K562 (cell line): ENCODE results near the gene DNPEP. TPM values are rescaled to one million over a fixed set of nuclear protein-coding genes. Genes with fewer than 3 reads are reported as not detected.

Experiments used
- ATAC-seq: fragments of 200-7000 bp; cut with Tn5 transposase; 3 replicates; pipeline ENCODE4 v1.9.1; 2020; ENCODE audit warnings: moderate library complexity
- BruUV-seq: library from RNA; stranded (reverse); fragments of 400-500 nt; replicated peaks from 2 replicates; lab custom pipeline; 2021; lab: Mats Ljungman, UMichigan
- CTCF ChIA-PET: fragments of 300-600 bp; formaldehyde crosslinking; extraction: SDS; loops from one replicate; lab custom pipeline; 2021; ENCODE audit warnings: low intra/inter-chr PET ratio; lab: Yijun Ruan, JAX
- POLR2A ChIA-PET: fragments of 300-600, 350-650 bp; sonication (Branson Sonifier 250); formaldehyde crosslinking; extraction: SDS; loops from one replicate; lab custom pipeline; 2021; ENCODE audit warnings: antibody characterized with exemption, inconsistent platforms; lab: Yijun Ruan, JAX
- DNase-seq, 4 experiments: peaks; one replicate each; pipeline versions ENCODE4 v3.0.0 to v3.0.0-alpha.2; 2011 to 2018; ENCODE audit warnings: low spot score in 3 of 4, mixed read lengths in 3 of 4; ENCODE audit errors: extremely low read depth in 1 of 4
- FAIRE-seq: peaks from 2 replicates; lab custom pipeline; 2011; peaks lifted over from hg19 to GRCh38; lab: Jason Lieb, UNC
- H2AFZ ChIP-seq: 2 replicates; pipeline ENCODE4 v1.6.0; 2011; ENCODE audit warnings: low read depth, low read length, control low read depth, inconsistent platforms
- H3K27ac ChIP-seq: fragments of 200-600 bp; 3 replicates; pipeline ENCODE4 v1.8.0; 2011; ENCODE audit warnings: low read depth, mild to moderate bottlenecking, control low read depth, inconsistent platforms, low read length, moderate library complexity, mixed read lengths; ENCODE audit errors: extremely low read depth
- H3K27me3 ChIP-seq, 2 experiments: fragments of 300-600 bp in 1 of 2; 2 replicates in 1 of 2; 3 replicates in 1 of 2; pipeline versions ENCODE4 v1.6.0 to v1.8.0; 2011; ENCODE audit warnings: inconsistent platforms in 2 of 2, low read length in 2 of 2, mild to moderate bottlenecking in 1 of 2, mixed read lengths in 1 of 2, moderate library complexity in 1 of 2; ENCODE audit not compliant: control insufficient read depth in 2 of 2, insufficient read depth in 2 of 2
- H3K36me3 ChIP-seq: fragments of 300-600 bp; 3 replicates; pipeline ENCODE4 v1.8.0; 2011; ENCODE audit warnings: mild to moderate bottlenecking, low read length, inconsistent platforms; ENCODE audit not compliant: control insufficient read depth, insufficient read depth
- H3K4me1 ChIP-seq, 2 experiments: fragments of 200-600 bp in 1 of 2; replicated peaks in 1 of 2; 2 replicates in 1 of 2; 3 replicates in 1 of 2; pipeline versions ENCODE4 v1.5.1 to v1.8.0; 2011; ENCODE audit warnings: inconsistent platforms in 2 of 2, low read length in 2 of 2, mild to moderate bottlenecking in 1 of 2, mixed read lengths in 1 of 2, moderate library complexity in 1 of 2; ENCODE audit not compliant: control insufficient read depth in 2 of 2, insufficient read depth in 2 of 2
- H3K4me2 ChIP-seq: 2 replicates; pipeline ENCODE4 v1.6.1; 2011; ENCODE audit warnings: low read length, control low read depth, inconsistent platforms, mixed read lengths; ENCODE audit not compliant: insufficient read depth
- H3K4me3 ChIP-seq: fragments of 200-600 bp; sonication (generic), shearing (Covaris generic); 2 replicates; pipeline ENCODE4 v1.5.1; 2016; ENCODE audit warnings: control low read depth, inconsistent platforms
- H3K79me2 ChIP-seq: fragments of 200-600 bp; 3 replicates; pipeline ENCODE4 v1.8.0; 2011; ENCODE audit warnings: low read length, inconsistent platforms; ENCODE audit not compliant: control insufficient read depth, insufficient read depth
- H3K9ac ChIP-seq, 2 experiments: 2 replicates each; pipeline versions ENCODE4 v1.6.0 to v1.6.1; 2011; ENCODE audit warnings: low read depth in 2 of 2, low read length in 2 of 2, control low read depth in 1 of 2, inconsistent platforms in 1 of 2, mild to moderate bottlenecking in 1 of 2, mixed read lengths in 1 of 2; ENCODE audit not compliant: insufficient read depth in 1 of 2
- H3K9me1 ChIP-seq: one replicate; pipeline ENCODE4 v1.6.0; 2011; ENCODE audit warnings: inconsistent platforms, mild to moderate bottlenecking, low read length, moderate library complexity; ENCODE audit not compliant: control insufficient read depth, insufficient read depth
- H3K9me3 ChIP-seq: replicated peaks from 2 replicates; pipeline ENCODE4 v1.5.1; 2011; ENCODE audit warnings: low read depth, low read length, inconsistent platforms; ENCODE audit not compliant: control insufficient read depth, insufficient read depth
- H4K20me1 ChIP-seq: replicated peaks from 2 replicates; pipeline ENCODE4 v1.6.1; 2011; ENCODE audit warnings: low read length, inconsistent platforms, mixed read lengths; ENCODE audit not compliant: control insufficient read depth, insufficient read depth
- ELF4 ChIP-seq: fragments of 450-650 bp; formaldehyde crosslinking; IDR thresholded peaks from 2 replicates; pipeline ENCODE4 v1.4.0; 2022; ENCODE audit warnings: missing genetic modification characterization
- MTA1 ChIP-seq: fragments of 450-650 bp; IDR thresholded peaks from 2 replicates; pipeline ENCODE4 v1.6.1; 2017; ENCODE audit warnings: borderline replicate concordance
- MYNN ChIP-seq, 2 experiments: sonication (generic); formaldehyde crosslinking in 1 of 2; IDR thresholded peaks; 2 replicates each; pipeline versions ENCODE4 v1.5.0 to v1.6.1; 2016 to 2020; ENCODE audit warnings: antibody characterized with exemption in 1 of 2, missing genetic modification reagents in 1 of 2
- POLR2H ChIP-seq: IDR thresholded peaks from 2 replicates; pipeline ENCODE4 v1.6.1; 2016; ENCODE audit warnings: missing genetic modification characterization, low read depth, mild to moderate bottlenecking, control low read depth, missing compliant biosample characterization, moderate library complexity
- PRMT5 ChIP-seq: sonication (generic); formaldehyde crosslinking; IDR thresholded peaks from 2 replicates; pipeline ENCODE4 v1.5.0; 2020; ENCODE audit warnings: missing genetic modification reagents
- RUNX1 ChIP-seq: sonication (generic); IDR thresholded peaks from 2 replicates; pipeline ENCODE4 v1.6.1; 2016; ENCODE audit warnings: antibody characterized with exemption, low read depth
- SPI1 ChIP-seq: IDR thresholded peaks from 2 replicates; pipeline ENCODE4 v1.6.1; 2011; ENCODE audit warnings: low read depth, low read length, control low read depth, borderline replicate concordance
- ZBTB8A ChIP-seq: fragments of 450-650 bp; IDR thresholded peaks from 2 replicates; pipeline ENCODE4 v1.6.1; 2018; ENCODE audit warnings: mild to moderate bottlenecking, moderate library complexity; ENCODE audit not compliant: partially characterized antibody
- ZNF212 ChIP-seq: fragments of 450-650 bp; formaldehyde crosslinking; IDR thresholded peaks from 2 replicates; pipeline ENCODE4 v1.4.0; 2020; ENCODE audit warnings: mild to moderate bottlenecking
- whole genome bisulfite sequencing: fragments of 100-300 bp; shearing (Covaris generic); methylation state at CpG from one replicate; pipeline ENCODE4 v1.1.6; 2016; ENCODE audit warnings: low coverage, mixed read lengths; ENCODE audit not compliant: insufficient coverage; ENCODE audit errors: missing lambda C conversion rate; 5-methylcytosine and 5-hydroxymethylcytosine counted together
- in situ Hi-C: fragments of 300-500 bp; cut with MboI; formaldehyde crosslinking; loops from 4 replicates; pipeline ENCODE4 v1.15.0; 2018; ENCODE audit warnings: inconsistent platforms, mixed read lengths
- intact Hi-C: fragments of 100-400 bp; cut with micrococcal nuclease; formaldehyde crosslinking; loops from 2 replicates; pipeline ENCODE4 v1.14.2; 2022
- polyA plus RNA-seq, 8 experiments: library from polyadenylated mRNA; depleted of rRNA in 4 of 8; stranded (reverse) in 5 of 8; unstranded in 3 of 8; fragments of >200 nt; fragmentation: Nextera tagmentation in 2 of 8; fragmentation: Illumina TruSeq in 1 of 8; extraction: Ambion mirVana in 2 of 8; extraction: Trizol in 1 of 8; gene quantifications; 2 replicates each; pipeline versions ENCODE4 v1.2.1 to v1.2.3, GENCODE V29; 2011 to 2014; ENCODE audit warnings: inconsistent platforms in 1 of 8, missing spikeins in 1 of 8
- total RNA-seq, 7 experiments: library from RNA; depleted of rRNA in 6 of 7; stranded (reverse); fragments of >200 nt in 6 of 7; fragmentation: Illumina TruSeq in 2 of 7; extraction: Trizol in 2 of 7; gene quantifications; 2 replicates each; pipeline versions ENCODE4 v1.2.1 to v1.2.3, GENCODE V29; 2011 to 2021; ENCODE audit warnings: low replicate concordance in 1 of 7
- TF ChIP-seq, protein P1 (sequence below), 2 experiments: fragments of 450-650 bp in 1 of 2; IDR thresholded peaks; 2 replicates each; pipeline ENCODE4 v1.6.1; 2011 to 2017; ENCODE audit warnings: low read depth in 2 of 2, antibody characterized with exemption in 1 of 2, borderline replicate concordance in 1 of 2, low read length in 1 of 2, mild to moderate bottlenecking in 1 of 2, mixed read lengths in 1 of 2; ENCODE audit not compliant: control insufficient read depth in 1 of 2
- TF ChIP-seq, protein P2 (sequence below): fragments of 250-450 bp; sonication (Bioruptor Pico); IDR thresholded peaks from 2 replicates; pipeline ENCODE4 v1.4.0; 2020; ENCODE audit warnings: mild to moderate bottlenecking, moderate library complexity
- TF ChIP-seq, protein P3 (sequence below): fragments of 250-450 bp; sonication (Bioruptor Pico); IDR thresholded peaks from 2 replicates; pipeline ENCODE4 v1.4.0; 2020; ENCODE audit warnings: mild to moderate bottlenecking
- TF ChIP-seq, protein P4 (sequence below): fragments of 250-450 bp; sonication (Bioruptor Pico); IDR thresholded peaks from 2 replicates; pipeline ENCODE4 v1.5.0; 2021
- TF ChIP-seq, protein P5 (sequence below): fragments of 450-650 bp; conservative IDR thresholded peaks from 2 replicates; pipeline ENCODE4 v1.6.1; 2016; ENCODE audit warnings: missing genetic modification characterization, low read depth, mild to moderate bottlenecking, missing compliant biosample characterization, moderate library complexity

Gene DNPEP
- total and polyA plus RNA-seq, 9 of the 15 experiments (the other 6 are each of a cell fraction or from before 2014, with no cell fraction given): 34.6 to 71.4 (median 45.5) TPM

DNA sequence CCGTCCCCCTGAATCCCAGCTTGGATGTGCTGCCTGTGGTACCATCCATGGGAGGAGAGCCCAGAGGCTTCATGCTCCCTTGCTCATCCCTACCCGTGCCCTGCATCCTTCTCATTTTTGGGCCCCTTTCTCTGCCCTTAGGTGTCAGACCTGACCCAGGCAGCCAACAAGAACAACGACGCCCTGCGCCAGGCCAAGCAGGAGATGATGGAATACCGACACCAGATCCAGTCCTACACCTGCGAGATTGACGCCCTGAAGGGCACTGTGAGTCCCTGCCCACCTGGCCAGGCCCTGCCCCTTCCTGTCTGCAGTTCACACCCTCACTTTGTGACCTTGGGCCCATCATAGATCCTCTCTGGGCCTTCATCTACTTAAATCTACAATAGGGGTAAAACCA lies 33.0 kb upstream of the DNPEP start:
- intact Hi-C loops (no loop called here), in situ Hi-C loops (no loop called here)
- H3K9ac ChIP-seq: peak overlapping the region in 1 of 2 experiments; percentile 87; a peak in 1 of 4 replicates
- no peak for DNase-seq
- no peaks in the 10 kb centered on the region for H4K20me1 ChIP-seq
- no TSS peak for BruUV-seq
- CTCF ChIA-PET: no interaction called here
- H3K27ac ChIP-seq: no peak overlapping the region
- no peak for ATAC-seq
- no peak for FAIRE-seq
- no peak overlapping the region for H3K4me3 ChIP-seq
- H3K79me2 ChIP-seq: no peaks in the 10 kb centered on the region
- POLR2A ChIA-PET: interaction anchor here (0.9 kb wide), 1 partner anchor 10 kb away, joined by 3 read pairs; no protein-coding TSS in a partner anchor
- H2AFZ ChIP-seq: no peak overlapping the region
- no peaks in the 10 kb centered on the region for H3K36me3 ChIP-seq
- H3K4me2 ChIP-seq: peak overlapping the region; percentile 72; the same call in 1 of the 2 replicates
- H3K9me1 ChIP-seq: no peaks in the 10 kb centered on the region
- WGBS: 87% methylated on average over 8 of the region's 8 CpGs
- H3K4me1 ChIP-seq: peaks cover 16 to 41% of the 10 kb centered on the region in 2 experiments
- H3K27me3 ChIP-seq: no peaks in the 10 kb centered on the region
- H3K9me3 ChIP-seq: no peaks in the 10 kb centered on the region
- TF ChIP-seq, protein P1, sequence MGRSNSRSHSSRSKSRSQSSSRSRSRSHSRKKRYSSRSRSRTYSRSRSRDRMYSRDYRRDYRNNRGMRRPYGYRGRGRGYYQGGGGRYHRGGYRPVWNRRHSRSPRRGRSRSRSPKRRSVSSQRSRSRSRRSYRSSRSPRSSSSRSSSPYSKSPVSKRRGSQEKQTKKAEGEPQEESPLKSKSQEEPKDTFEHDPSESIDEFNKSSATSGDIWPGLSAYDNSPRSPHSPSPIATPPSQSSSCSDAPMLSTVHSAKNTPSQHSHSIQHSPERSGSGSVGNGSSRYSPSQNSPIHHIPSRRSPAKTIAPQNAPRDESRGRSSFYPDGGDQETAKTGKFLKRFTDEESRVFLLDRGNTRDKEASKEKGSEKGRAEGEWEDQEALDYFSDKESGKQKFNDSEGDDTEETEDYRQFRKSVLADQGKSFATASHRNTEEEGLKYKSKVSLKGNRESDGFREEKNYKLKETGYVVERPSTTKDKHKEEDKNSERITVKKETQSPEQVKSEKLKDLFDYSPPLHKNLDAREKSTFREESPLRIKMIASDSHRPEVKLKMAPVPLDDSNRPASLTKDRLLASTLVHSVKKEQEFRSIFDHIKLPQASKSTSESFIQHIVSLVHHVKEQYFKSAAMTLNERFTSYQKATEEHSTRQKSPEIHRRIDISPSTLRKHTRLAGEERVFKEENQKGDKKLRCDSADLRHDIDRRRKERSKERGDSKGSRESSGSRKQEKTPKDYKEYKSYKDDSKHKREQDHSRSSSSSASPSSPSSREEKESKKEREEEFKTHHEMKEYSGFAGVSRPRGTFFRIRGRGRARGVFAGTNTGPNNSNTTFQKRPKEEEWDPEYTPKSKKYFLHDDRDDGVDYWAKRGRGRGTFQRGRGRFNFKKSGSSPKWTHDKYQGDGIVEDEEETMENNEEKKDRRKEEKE (IDR thresholded peaks at IDR 0.05; ENCODE audit: borderline replicate concordance in 1 of 2, control insufficient read depth in 1 of 2, low read depth in 2 of 2, low read length in 1 of 2): no peak
- TF ChIP-seq MYNN (IDR thresholded peaks at IDR 0.05): no peak
- no peak for TF ChIP-seq MYNN (CRISPR knock-in tag; IDR thresholded peaks at IDR 0.05)
- TF ChIP-seq, protein P2, sequence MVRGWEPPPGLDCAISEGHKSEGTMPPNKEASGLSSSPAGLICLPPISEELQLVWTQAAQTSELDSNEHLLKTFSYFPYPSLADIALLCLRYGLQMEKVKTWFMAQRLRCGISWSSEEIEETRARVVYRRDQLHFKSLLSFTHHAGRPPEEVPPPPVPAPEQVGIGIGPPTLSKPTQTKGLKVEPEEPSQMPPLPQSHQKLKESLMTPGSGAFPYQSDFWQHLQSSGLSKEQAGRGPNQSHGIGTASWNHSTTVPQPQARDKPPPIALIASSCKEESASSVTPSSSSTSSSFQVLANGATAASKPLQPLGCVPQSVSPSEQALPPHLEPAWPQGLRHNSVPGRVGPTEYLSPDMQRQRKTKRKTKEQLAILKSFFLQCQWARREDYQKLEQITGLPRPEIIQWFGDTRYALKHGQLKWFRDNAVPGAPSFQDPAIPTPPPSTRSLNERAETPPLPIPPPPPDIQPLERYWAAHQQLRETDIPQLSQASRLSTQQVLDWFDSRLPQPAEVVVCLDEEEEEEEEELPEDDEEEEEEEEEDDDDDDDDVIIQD (CRISPR knock-in tag): no peak
- no peak for TF ChIP-seq RUNX1
- TF ChIP-seq SPI1: no peak
- TF ChIP-seq, protein P3, sequence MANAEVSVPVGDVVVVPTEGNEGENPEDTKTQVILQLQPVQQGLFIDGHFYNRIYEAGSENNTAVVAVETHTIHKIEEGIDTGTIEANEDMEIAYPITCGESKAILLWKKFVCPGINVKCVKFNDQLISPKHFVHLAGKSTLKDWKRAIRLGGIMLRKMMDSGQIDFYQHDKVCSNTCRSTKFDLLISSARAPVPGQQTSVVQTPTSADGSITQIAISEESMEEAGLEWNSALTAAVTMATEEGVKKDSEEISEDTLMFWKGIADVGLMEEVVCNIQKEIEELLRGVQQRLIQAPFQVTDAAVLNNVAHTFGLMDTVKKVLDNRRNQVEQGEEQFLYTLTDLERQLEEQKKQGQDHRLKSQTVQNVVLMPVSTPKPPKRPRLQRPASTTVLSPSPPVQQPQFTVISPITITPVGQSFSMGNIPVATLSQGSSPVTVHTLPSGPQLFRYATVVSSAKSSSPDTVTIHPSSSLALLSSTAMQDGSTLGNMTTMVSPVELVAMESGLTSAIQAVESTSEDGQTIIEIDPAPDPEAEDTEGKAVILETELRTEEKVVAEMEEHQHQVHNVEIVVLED: no peak
- TF ChIP-seq PRMT5 (CRISPR knock-in tag): no peak
- no peak for TF ChIP-seq ZBTB8A
- TF ChIP-seq, protein P4, sequence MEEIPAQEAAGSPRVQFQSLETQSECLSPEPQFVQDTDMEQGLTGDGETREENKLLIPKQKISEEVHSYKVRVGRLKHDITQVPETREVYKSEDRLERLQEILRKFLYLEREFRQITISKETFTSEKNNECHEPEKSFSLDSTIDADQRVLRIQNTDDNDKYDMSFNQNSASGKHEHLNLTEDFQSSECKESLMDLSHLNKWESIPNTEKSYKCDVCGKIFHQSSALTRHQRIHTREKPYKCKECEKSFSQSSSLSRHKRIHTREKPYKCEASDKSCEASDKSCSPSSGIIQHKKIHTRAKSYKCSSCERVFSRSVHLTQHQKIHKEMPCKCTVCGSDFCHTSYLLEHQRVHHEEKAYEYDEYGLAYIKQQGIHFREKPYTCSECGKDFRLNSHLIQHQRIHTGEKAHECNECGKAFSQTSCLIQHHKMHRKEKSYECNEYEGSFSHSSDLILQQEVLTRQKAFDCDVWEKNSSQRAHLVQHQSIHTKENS (CRISPR knock-in tag): no peak
- no peak for TF ChIP-seq ELF4 (CRISPR knock-in tag)
- no peak for TF ChIP-seq MTA1
- TF ChIP-seq, protein P5, sequence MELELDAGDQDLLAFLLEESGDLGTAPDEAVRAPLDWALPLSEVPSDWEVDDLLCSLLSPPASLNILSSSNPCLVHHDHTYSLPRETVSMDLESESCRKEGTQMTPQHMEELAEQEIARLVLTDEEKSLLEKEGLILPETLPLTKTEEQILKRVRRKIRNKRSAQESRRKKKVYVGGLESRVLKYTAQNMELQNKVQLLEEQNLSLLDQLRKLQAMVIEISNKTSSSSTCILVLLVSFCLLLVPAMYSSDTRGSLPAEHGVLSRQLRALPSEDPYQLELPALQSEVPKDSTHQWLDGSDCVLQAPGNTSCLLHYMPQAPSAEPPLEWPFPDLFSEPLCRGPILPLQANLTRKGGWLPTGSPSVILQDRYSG (tag): no peak
- TF ChIP-seq POLR2H: no peak
- TF ChIP-seq ZNF212 (CRISPR knock-in tag): no peak
